Neural cell (in vitro differentiated cells): ENCODE results near the gene SLC7A8.

Experiments used
- CTCF ChIP-seq: fragments of 450-650 bp; IDR thresholded peaks from 2 replicates; pipeline ENCODE4 v1.5.1; 2014; ENCODE audit warnings: antibody characterized with exemption, mild to moderate bottlenecking, moderate library complexity; ENCODE audit not compliant: poor library complexity, severe bottlenecking
- EP300 ChIP-seq: fragments of 450-650 bp; conservative IDR thresholded peaks from 2 replicates; pipeline ENCODE4 v1.6.1; 2014; ENCODE audit warnings: antibody characterized with exemption, mild to moderate bottlenecking, moderate library complexity; ENCODE audit not compliant: poor library complexity, severe bottlenecking
- EZH2 ChIP-seq: fragments of 200-600, 300-800 bp; shearing (Covaris generic), sonication (generic); IDR thresholded peaks from 2 replicates; pipeline ENCODE4 v1.6.1; 2014; ENCODE audit warnings: antibody characterized with exemption, low read length, borderline replicate concordance, mild to moderate bottlenecking; ENCODE audit not compliant: insufficient read depth, poor library complexity, severe bottlenecking
- MXI1 ChIP-seq: fragments of 450-650 bp; conservative IDR thresholded peaks from 2 replicates; pipeline ENCODE4 v1.6.1; 2014; ENCODE audit warnings: antibody characterized with exemption, mild to moderate bottlenecking; ENCODE audit not compliant: poor library complexity, severe bottlenecking
- POLR2AphosphoS5 ChIP-seq: IDR thresholded peaks from 2 replicates; pipeline ENCODE4 v1.6.1; 2012
- RAD21 ChIP-seq: fragments of 450-650 bp; conservative IDR thresholded peaks from 2 replicates; pipeline ENCODE4 v1.6.1; 2014; ENCODE audit warnings: antibody characterized with exemption, mild to moderate bottlenecking, moderate library complexity
- SMC3 ChIP-seq: fragments of 450-650 bp; conservative IDR thresholded peaks from 2 replicates; pipeline ENCODE4 v1.6.1; 2014; ENCODE audit warnings: antibody characterized with exemption, mild to moderate bottlenecking, moderate library complexity; ENCODE audit not compliant: poor library complexity
- TAF1 ChIP-seq: IDR thresholded peaks from 2 replicates; pipeline ENCODE4 v1.6.1; 2012; ENCODE audit warnings: low read depth
- TF ChIP-seq, protein P1 (sequence below): IDR thresholded peaks from 2 replicates; pipeline ENCODE4 v1.6.1; 2012; ENCODE audit warnings: borderline replicate concordance

GRCh38 chr14:23093104-23093503 lies 90.4 kb downstream of the SLC7A8 start:
- TF ChIP-seq CTCF (no peak), TAF1 (no peak), EZH2 (no peak), SMC3 (no peak), MXI1 (no peak), RAD21 (no peak), POLR2AphosphoS5 (no peak), EP300 (no peak)
- TF ChIP-seq, protein P1, sequence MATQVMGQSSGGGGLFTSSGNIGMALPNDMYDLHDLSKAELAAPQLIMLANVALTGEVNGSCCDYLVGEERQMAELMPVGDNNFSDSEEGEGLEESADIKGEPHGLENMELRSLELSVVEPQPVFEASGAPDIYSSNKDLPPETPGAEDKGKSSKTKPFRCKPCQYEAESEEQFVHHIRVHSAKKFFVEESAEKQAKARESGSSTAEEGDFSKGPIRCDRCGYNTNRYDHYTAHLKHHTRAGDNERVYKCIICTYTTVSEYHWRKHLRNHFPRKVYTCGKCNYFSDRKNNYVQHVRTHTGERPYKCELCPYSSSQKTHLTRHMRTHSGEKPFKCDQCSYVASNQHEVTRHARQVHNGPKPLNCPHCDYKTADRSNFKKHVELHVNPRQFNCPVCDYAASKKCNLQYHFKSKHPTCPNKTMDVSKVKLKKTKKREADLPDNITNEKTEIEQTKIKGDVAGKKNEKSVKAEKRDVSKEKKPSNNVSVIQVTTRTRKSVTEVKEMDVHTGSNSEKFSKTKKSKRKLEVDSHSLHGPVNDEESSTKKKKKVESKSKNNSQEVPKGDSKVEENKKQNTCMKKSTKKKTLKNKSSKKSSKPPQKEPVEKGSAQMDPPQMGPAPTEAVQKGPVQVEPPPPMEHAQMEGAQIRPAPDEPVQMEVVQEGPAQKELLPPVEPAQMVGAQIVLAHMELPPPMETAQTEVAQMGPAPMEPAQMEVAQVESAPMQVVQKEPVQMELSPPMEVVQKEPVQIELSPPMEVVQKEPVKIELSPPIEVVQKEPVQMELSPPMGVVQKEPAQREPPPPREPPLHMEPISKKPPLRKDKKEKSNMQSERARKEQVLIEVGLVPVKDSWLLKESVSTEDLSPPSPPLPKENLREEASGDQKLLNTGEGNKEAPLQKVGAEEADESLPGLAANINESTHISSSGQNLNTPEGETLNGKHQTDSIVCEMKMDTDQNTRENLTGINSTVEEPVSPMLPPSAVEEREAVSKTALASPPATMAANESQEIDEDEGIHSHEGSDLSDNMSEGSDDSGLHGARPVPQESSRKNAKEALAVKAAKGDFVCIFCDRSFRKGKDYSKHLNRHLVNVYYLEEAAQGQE = no peak
